ENCODE results near the gene SCRN3. TPM values are rescaled to one million over a fixed set of nuclear protein-coding genes. Genes with fewer than 3 reads are reported as not detected.

Gene SCRN3
- polyA plus RNA-seq, 1 donor (not counting 4 experiments of a cell fraction or from before 2014, with no cell fraction given), result 18.6 TPM

- dilution Hi-C loops (cut with MboI; ENCODE audit: extremely low pct_ligation_motif_present, low sequenced_read_pairs), result no loop called here
- no peaks in the 10 kb centered on the region for H3K27me3 ChIP-seq (ENCODE audit: control insufficient read depth, extremely low read depth, insufficient read depth, low read length)
- no peaks in the 10 kb centered on the region for H4K20me1 ChIP-seq (ENCODE audit: control insufficient read depth, extremely low read depth, insufficient read depth, low read length)
- H3K27ac ChIP-seq (ENCODE audit: control insufficient read depth, insufficient read depth, low read length), result no peak overlapping the region
- no peak for DNase-seq (ENCODE audit: low read depth, low spot score)
- H3K9me3 ChIP-seq (ENCODE audit: control insufficient read depth, low read depth, low read length), result no peaks in the 10 kb centered on the region
- H3K36me3 ChIP-seq (ENCODE audit: control insufficient read depth in 2 of 2, extremely low read depth in 1 of 2, insufficient read depth in 2 of 2, low read length in 2 of 2), result peaks cover 0 to 2% of the 10 kb centered on the region in 2 experiments
- H3K4me3 ChIP-seq (ENCODE audit: control insufficient read depth in 2 of 3, extremely low read depth in 1 of 3, insufficient read depth in 2 of 3, low read depth in 1 of 3, low read length in 3 of 3), result no peak overlapping the region
- H3K79me2 ChIP-seq (ENCODE audit: control insufficient read depth, insufficient read depth, low read length), result no peaks in the 10 kb centered on the region
- TF ChIP-seq CTCF (optimal IDR thresholded peaks at IDR 0.05 in 1 of 3, IDR thresholded peaks at IDR 0.05 in 1 of 3, conservative IDR thresholded peaks at IDR 0.05 in 1 of 3; ENCODE audit: extremely low read depth in 1 of 3, insufficient read depth in 2 of 3, low read length in 3 of 3), result no peak
- H3K4me1 ChIP-seq (ENCODE audit: control insufficient read depth, extremely low read depth, insufficient read depth, low read length), result no peaks in the 10 kb centered on the region
- no peaks in the 10 kb centered on the region for H3K9me1 ChIP-seq (ENCODE audit: control insufficient read depth, extremely low read depth, insufficient read depth, low read length)
- no peak overlapping the region for H3K4me2 ChIP-seq (ENCODE audit: control insufficient read depth, extremely low read depth, insufficient read depth, low read depth, low read length)
- H3K9ac ChIP-seq (ENCODE audit: control insufficient read depth, extremely low read depth, insufficient read depth, low read length), result no peak overlapping the region
- no peak for FAIRE-seq
- H2AFZ ChIP-seq (ENCODE audit: control insufficient read depth, low read length), result no peak overlapping the region
Observed at GRCh38 chr2:174364628-174365027, 30.9 kb upstream of the SCRN3 start.

GRCh38 chr2:174365571-174365970 lies 30.0 kb upstream of the SCRN3 start:
- H3K4me1 ChIP-seq (ENCODE audit: control insufficient read depth, extremely low read depth, insufficient read depth, low read length), result no peaks in the 10 kb centered on the region
- H3K79me2 ChIP-seq (ENCODE audit: control insufficient read depth, insufficient read depth, low read length), result no peaks in the 10 kb centered on the region
- FAIRE-seq (no peak), DNase-seq (ENCODE audit: low read depth, low spot score) (no peak)
- H3K27me3 ChIP-seq (ENCODE audit: control insufficient read depth, extremely low read depth, insufficient read depth, low read length), result no peaks in the 10 kb centered on the region
- TF ChIP-seq CTCF (optimal IDR thresholded peaks at IDR 0.05 in 1 of 3, IDR thresholded peaks at IDR 0.05 in 1 of 3, conservative IDR thresholded peaks at IDR 0.05 in 1 of 3; ENCODE audit: extremely low read depth in 1 of 3, insufficient read depth in 2 of 3, low read length in 3 of 3), result no peak
- no peak for TF ChIP-seq EZH2 (IDR thresholded peaks at IDR 0.05; ENCODE audit: low read length)
- no peak overlapping the region for H3K9ac ChIP-seq (ENCODE audit: control insufficient read depth, extremely low read depth, insufficient read depth, low read length)
- no peaks in the 10 kb centered on the region for H4K20me1 ChIP-seq (ENCODE audit: control insufficient read depth, extremely low read depth, insufficient read depth, low read length)
- H3K9me3 ChIP-seq (ENCODE audit: control insufficient read depth, low read depth, low read length), result no peaks in the 10 kb centered on the region
- no peaks in the 10 kb centered on the region for H3K9me1 ChIP-seq (ENCODE audit: control insufficient read depth, extremely low read depth, insufficient read depth, low read length)
- no peak overlapping the region for H3K4me2 ChIP-seq (ENCODE audit: control insufficient read depth, extremely low read depth, insufficient read depth, low read depth, low read length)
- H3K4me3 ChIP-seq (ENCODE audit: control insufficient read depth in 2 of 3, extremely low read depth in 1 of 3, insufficient read depth in 2 of 3, low read depth in 1 of 3, low read length in 3 of 3), result no peak overlapping the region
- dilution Hi-C loops (cut with MboI; ENCODE audit: extremely low pct_ligation_motif_present, low sequenced_read_pairs), result no loop called here
- peaks cover 3 to 4% of the 10 kb centered on the region in 2 experiments for H3K36me3 ChIP-seq (ENCODE audit: control insufficient read depth in 2 of 2, extremely low read depth in 1 of 2, insufficient read depth in 2 of 2, low read length in 2 of 2)
- no peak overlapping the region for H3K27ac ChIP-seq (ENCODE audit: control insufficient read depth, insufficient read depth, low read length)
- H2AFZ ChIP-seq (ENCODE audit: control insufficient read depth, low read length), result no peak overlapping the region
